ENCODE measurements around the gene C10orf90.

- TF ChIP-seq POLR2AphosphoS5 (IDR thresholded peaks at IDR 0.05; ENCODE audit: low read depth) (no peak), CTCF (IDR thresholded peaks at IDR 0.05; ENCODE audit: insufficient read depth, low read length) (no peak), SPI1 (IDR thresholded peaks at IDR 0.05; ENCODE audit: borderline replicate concordance, low read depth) (no peak)
These were observed 149.7 kb downstream of the C10orf90 start for GRCh38 chr10:126520751-126521317.

All from HL-60 (cell line).